Measurements from ENCODE around the gene TMEM63C.

GRCh38 chr14:77141214-77142004, 40.2 kb upstream of the TMEM63C start, which contains the start of gene ZDHHC22:
- no peak for TF ChIP-seq POLR2A (IDR thresholded peaks at IDR 0.05; ENCODE audit: low read depth, low read length)
- TF ChIP-seq POLR2AphosphoS5 (IDR thresholded peaks at IDR 0.05; ENCODE audit: low read depth, low read length), result no peak
